Prostate gland (tissue), 2 donors: ENCODE data around the gene TCEANC. TPM values are rescaled to one million over a fixed set of nuclear protein-coding genes. Genes with fewer than 3 reads are reported as not detected.
"Not testable (repeated sequence)": the region's sequence is repeated elsewhere in the genome, so short reads cannot be mapped to it uniquely, and the experiment has no call there.

Experiments
- DNase-seq: peaks from one replicate; pipeline ENCODE4 v3.0.0-alpha.2; 2019; ENCODE audit warnings: low spot score
- H3K27ac ChIP-seq, 2 donors: fragments of 200-600 bp; sonication (generic); 2 replicates each; pipeline ENCODE4 v1.5.1; 2017 to 2019
- H3K27me3 ChIP-seq: fragments of 200-600 bp; sonication (generic); replicated peaks from 2 replicates; pipeline ENCODE4 v1.5.1; 2019; ENCODE audit not compliant: insufficient read depth
- H3K36me3 ChIP-seq, 2 donors: fragments of 200-600 bp; sonication (generic); 1 replicate in 1 of 2; 2 replicates in 1 of 2; pipeline versions ENCODE4 v1.5.1 to v1.8.1; 2017 to 2019
- H3K4me1 ChIP-seq: fragments of 200-600 bp; sonication (generic); replicated peaks from 2 replicates; pipeline ENCODE4 v1.5.1; 2019
- H3K4me3 ChIP-seq, 2 donors: fragments of 200-600 bp; sonication (generic); 2 replicates each; pipeline ENCODE4 v1.5.1; 2017 to 2019
- H3K9me3 ChIP-seq: fragments of 200-600 bp; sonication (generic); 2 replicates; pipeline ENCODE4 v1.5.1; 2017
- POLR2A ChIP-seq: fragments of 450-650 bp; IDR thresholded peaks from one replicate; pipeline ENCODE4 v1.6.1; 2016; ENCODE audit warnings: antibody characterized with exemption, mild to moderate bottlenecking
- POLR2AphosphoS5 ChIP-seq: sonication (generic); formaldehyde crosslinking; IDR thresholded peaks from one replicate; pipeline ENCODE4 v1.6.1; 2017; ENCODE audit warnings: antibody characterized with exemption
- WGBS: methylation state at CpG from one replicate; pipeline ENCODE4 v1.1.5; 2018; 5-methylcytosine and 5-hydroxymethylcytosine counted together
- intact Hi-C: fragments of 100-400 bp; cut with DNase I; formaldehyde crosslinking; loops from one replicate; pipeline ENCODE4 v1.14.2; 2022
- total RNA-seq, 2 donors: library from RNA; depleted of rRNA; stranded (reverse); fragments of >200 nt; gene quantifications; one replicate each; pipeline ENCODE4 v1.1.0, GENCODE V29; 2016
- TF ChIP-seq, protein P1 (sequence below), 4 experiments: fragments of 200-600 bp in 2 of 4; fragments of 450-650 bp in 2 of 4; sonication (generic) in 2 of 4; IDR thresholded peaks; 1 replicate in 3 of 4; 2 replicates in 1 of 4; pipeline ENCODE4 v1.5.1; 2016 to 2019; ENCODE audit warnings: antibody characterized with exemption in 4 of 4, mild to moderate bottlenecking in 2 of 4, moderate library complexity in 2 of 4

The TCEANC gene
- total RNA-seq, 2 donors from 2014 or later = 3.1 to 4.9 TPM

- Histone ChIP-seq H3K4me1 (no peaks in the 10 kb centered on the region), H3K9me3 (no peaks in the 10 kb centered on the region), H3K36me3 (no peaks in the 10 kb centered on the region), H3K27me3 (no peaks in the 10 kb centered on the region), H3K4me3 (no peak overlapping the region), H3K27ac (no peak overlapping the region)
- intact Hi-C loops = no loop called here
- no peak for TF ChIP-seq POLR2AphosphoS5
- TF ChIP-seq POLR2A = no peak
- TF ChIP-seq, protein P1, sequence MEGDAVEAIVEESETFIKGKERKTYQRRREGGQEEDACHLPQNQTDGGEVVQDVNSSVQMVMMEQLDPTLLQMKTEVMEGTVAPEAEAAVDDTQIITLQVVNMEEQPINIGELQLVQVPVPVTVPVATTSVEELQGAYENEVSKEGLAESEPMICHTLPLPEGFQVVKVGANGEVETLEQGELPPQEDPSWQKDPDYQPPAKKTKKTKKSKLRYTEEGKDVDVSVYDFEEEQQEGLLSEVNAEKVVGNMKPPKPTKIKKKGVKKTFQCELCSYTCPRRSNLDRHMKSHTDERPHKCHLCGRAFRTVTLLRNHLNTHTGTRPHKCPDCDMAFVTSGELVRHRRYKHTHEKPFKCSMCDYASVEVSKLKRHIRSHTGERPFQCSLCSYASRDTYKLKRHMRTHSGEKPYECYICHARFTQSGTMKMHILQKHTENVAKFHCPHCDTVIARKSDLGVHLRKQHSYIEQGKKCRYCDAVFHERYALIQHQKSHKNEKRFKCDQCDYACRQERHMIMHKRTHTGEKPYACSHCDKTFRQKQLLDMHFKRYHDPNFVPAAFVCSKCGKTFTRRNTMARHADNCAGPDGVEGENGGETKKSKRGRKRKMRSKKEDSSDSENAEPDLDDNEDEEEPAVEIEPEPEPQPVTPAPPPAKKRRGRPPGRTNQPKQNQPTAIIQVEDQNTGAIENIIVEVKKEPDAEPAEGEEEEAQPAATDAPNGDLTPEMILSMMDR (IDR thresholded peaks at IDR 0.05) = no peak
- 62% methylated on average over 6 of the region's 6 CpGs for WGBS
- no peak for DNase-seq
Observed at GRCh38 chrX:13662355-13662791, 9.4 kb downstream of the TCEANC start.

DNA sequence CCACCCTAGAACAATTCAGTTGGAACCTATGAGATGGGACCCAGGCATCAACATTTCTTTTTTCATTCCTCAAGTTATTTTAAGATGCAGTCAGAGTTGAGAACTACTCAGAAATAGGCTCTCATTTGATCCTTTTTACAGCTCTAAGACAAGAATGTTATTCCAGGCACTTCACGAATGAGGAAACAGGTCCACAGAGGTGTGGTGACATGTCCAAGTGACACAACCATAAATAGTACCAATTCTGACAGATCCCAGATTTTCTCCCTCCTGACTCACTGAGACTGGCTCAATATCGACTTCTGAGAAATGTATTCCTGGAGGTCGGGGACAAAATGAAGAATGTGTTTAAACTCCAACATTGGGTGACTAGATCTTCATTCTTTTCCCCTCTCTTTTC is 11.1 kb downstream of the TCEANC start:
- H3K4me3 ChIP-seq = no peak overlapping the region
- H3K4me1 ChIP-seq = no peaks in the 10 kb centered on the region
- H3K27ac ChIP-seq = peak overlapping the region in 1 of 2 donors; percentile 43
- no peaks in the 10 kb centered on the region for H3K36me3 ChIP-seq
- no peaks in the 10 kb centered on the region for H3K27me3 ChIP-seq
- no peaks in the 10 kb centered on the region for H3K9me3 ChIP-seq
- no peak for DNase-seq
- TF ChIP-seq POLR2A (no peak), POLR2AphosphoS5 (no peak)
- TF ChIP-seq, protein P1 (IDR thresholded peaks at IDR 0.05) = no peak
- intact Hi-C loops = no loop called here
- WGBS = 52% methylated on average over 3 of the region's 3 CpGs

GRCh38 chrX:13666836-13667235 is 13.9 kb downstream of the TCEANC start:
- Histone ChIP-seq H3K36me3 (no peaks in the 10 kb centered on the region), H3K9me3 (no peaks in the 10 kb centered on the region), H3K4me1 (no peaks in the 10 kb centered on the region), H3K27me3 (no peaks in the 10 kb centered on the region), H3K27ac (no peak overlapping the region), H3K4me3 (no peak overlapping the region)
- DNase-seq = no peak
- WGBS = 48% methylated on average over 3 of the region's 3 CpGs
- TF ChIP-seq, protein P1 (IDR thresholded peaks at IDR 0.05) = no peak
- intact Hi-C loops = loop anchor here (5.0 kb wide), 1 partner anchor 360 kb away; the partner anchor contains the start of gene GEMIN8

DNA sequence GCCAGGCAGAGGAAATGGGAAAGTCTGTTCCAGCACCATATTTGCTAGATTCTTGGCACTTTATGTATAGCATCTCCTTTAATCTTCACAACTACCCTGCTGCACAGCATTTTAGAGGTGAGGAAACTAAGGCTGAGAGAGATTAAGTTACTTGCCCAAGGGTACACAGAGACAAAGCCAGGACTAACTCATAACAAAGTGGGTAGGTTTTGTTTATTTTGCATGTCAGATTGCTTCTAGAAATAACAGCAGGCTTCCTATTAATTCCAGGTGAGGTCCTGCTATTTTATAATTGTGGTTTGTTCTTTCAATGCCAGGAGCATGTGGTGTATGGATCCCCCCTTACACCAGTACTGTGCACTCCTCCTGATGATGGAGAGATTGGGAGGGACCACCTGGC is 15.0 kb downstream of the TCEANC start:
- Histone ChIP-seq H3K27me3 (no peaks in the 10 kb centered on the region), H3K27ac (peak overlapping the region; percentile 61 to 64), H3K9me3 (no peaks in the 10 kb centered on the region), H3K4me3 (no peak overlapping the region), H3K36me3 (no peaks in the 10 kb centered on the region), H3K4me1 (no peaks in the 10 kb centered on the region)
- intact Hi-C loops = loop anchor here (5.0 kb wide), 1 partner anchor 359 kb away; the partner anchor contains the start of gene GEMIN8
- DNase-seq = no peak
- peak; percentile 42 for TF ChIP-seq POLR2AphosphoS5
- no peak for TF ChIP-seq POLR2A

DNA sequence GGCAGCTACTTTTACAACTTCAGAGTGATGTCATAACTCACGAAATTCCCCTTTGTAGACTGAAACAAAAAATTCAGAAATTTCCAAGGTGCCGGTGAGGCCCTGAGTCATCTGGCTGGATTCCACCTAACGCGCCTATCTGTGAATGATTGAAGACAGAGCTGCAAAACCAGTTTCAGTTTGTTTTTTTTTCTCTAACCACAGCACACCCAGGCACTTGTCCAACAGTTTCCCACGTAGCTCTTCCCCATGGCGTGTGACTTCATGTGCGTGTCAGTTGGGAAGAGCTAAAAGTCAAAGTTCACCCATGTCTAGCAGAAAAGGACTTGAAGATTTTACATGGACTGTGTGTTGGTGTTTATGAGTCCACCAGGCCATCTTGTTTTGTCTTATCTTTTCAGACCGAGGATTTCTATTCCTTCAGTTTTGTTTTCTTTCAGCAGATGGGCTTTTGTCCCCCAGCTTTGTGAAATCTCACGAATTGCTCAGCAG is 16.4 kb downstream of the TCEANC start:
- intact Hi-C loops = loop anchor here (5.0 kb wide), 1 partner anchor 358 kb away; the partner anchor contains the start of gene GEMIN8
- H3K27ac ChIP-seq = peak overlapping the region; percentile 61 to 64

GRCh38 chrX:13669755-13670154 is 16.8 kb downstream of the TCEANC start:
- not testable (repeated sequence) for H3K4me3 ChIP-seq, H3K9me3 ChIP-seq, H3K4me1 ChIP-seq, H3K36me3 ChIP-seq, DNase-seq, H3K27me3 ChIP-seq
- intact Hi-C loops = loop anchor here (5.0 kb wide), 1 partner anchor 358 kb away; the partner anchor contains the start of gene GEMIN8
- H3K27ac ChIP-seq = peak overlapping the region; percentile 61 to 64
- WGBS = 97% methylated on average over 7 of the region's 8 CpGs

More for the DNA sequence above, 16.4 kb downstream of the TCEANC start:
- Histone ChIP-seq H3K9me3 (no peaks in the 10 kb centered on the region), H3K27me3 (no peaks in the 10 kb centered on the region), H3K4me3 (no peak overlapping the region), H3K4me1 (no peaks in the 10 kb centered on the region), H3K36me3 (no peaks in the 10 kb centered on the region)
- 7% methylated on average over 9 of the region's 9 CpGs for WGBS
- peak; percentile 80 for DNase-seq
- TF ChIP-seq POLR2AphosphoS5 (peak; percentile 83), POLR2A (no peak)
- TF ChIP-seq, protein P1 (IDR thresholded peaks at IDR 0.05) = no peak
